Activated T-cell treated with anti-CD3 and anti-CD28 coated beads, Interleukin-2, amount 50 U/mL, for 4 hours (primary cell): ENCODE results near the gene STX18. TPM values are rescaled to one million over a fixed set of nuclear protein-coding genes. Genes with fewer than 3 reads are reported as not detected.
"Not testable (repeated sequence)": the region's sequence is repeated elsewhere in the genome, so short reads cannot be mapped to it uniquely, and the experiment has no call there.

Experiments
- ATAC-seq, 2 donors: fragments of 200-7000 bp; cut with Tn5 transposase; one replicate each; pipeline ENCODE4 v1.10.0; 2021
- DNase-seq: peaks from one replicate; pipeline ENCODE4 v3.0.0-alpha.2; 2020
- H3K27me3 Mint-ChIP-seq: one replicate; pipeline ENCODE4 v1.8.0; 2021; ENCODE audit warnings: low read depth, mixed read lengths
- H3K36me3 Mint-ChIP-seq: one replicate; pipeline ENCODE4 v1.8.0; 2022; ENCODE audit warnings: mixed read lengths; ENCODE audit not compliant: insufficient read depth
- H3K4me1 Mint-ChIP-seq: one replicate; pipeline ENCODE4 v1.8.0; 2021; ENCODE audit warnings: low read depth, mixed read lengths
- H3K4me3 Mint-ChIP-seq: one replicate; pipeline ENCODE4 v1.8.0; 2021; ENCODE audit warnings: mild to moderate bottlenecking, moderate library complexity, mixed read lengths
- H3K9me3 Mint-ChIP-seq: one replicate; pipeline ENCODE4 v1.8.0; 2021; ENCODE audit warnings: mixed read lengths
- total RNA-seq, 3 donors: library from RNA; stranded (reverse); gene quantifications; one replicate each; pipeline ENCODE4 v1.2.1, GENCODE V29; 2021

STX18 gene
- total RNA-seq, 3 donors from 2014 or later = 27.6 to 30.1 (median 29.7) TPM

DNA sequence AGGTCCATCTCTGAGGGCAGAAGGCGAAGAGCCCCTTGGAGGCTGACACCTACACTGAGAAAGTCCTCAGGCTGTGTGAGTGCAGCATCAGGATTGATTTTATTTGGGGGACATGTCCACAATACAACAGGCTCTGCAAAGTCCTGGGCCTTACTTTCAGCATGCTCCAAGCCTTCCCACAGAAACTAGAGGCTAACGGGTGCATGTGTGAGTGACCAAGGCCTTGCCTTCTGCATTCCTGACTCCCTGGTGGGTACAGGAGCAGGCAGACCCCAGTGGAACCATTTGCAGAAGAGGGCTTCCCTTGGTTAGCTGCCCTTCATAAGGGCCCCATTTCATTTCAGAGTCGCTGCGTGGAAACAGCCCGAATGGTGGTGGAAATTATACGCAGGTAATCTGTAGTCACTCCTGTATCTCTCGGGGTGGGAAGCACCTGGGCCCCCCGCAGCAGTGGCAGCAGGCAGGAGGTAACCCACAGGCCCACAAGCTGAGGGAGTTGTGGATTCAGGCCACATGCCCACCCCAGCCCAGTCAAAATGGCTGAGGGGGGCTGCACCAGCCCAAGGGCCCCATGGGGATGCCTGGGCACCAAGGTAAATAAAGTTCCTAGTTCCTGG, 117.2 kb downstream of the STX18 start:
- H3K4me3 Mint-ChIP-seq = no peak overlapping the region
- no peak for DNase-seq
- no peaks in the 10 kb centered on the region for H3K9me3 Mint-ChIP-seq
- peaks cover 2% of the 10 kb centered on the region for H3K4me1 Mint-ChIP-seq
- H3K27me3 Mint-ChIP-seq = no peaks in the 10 kb centered on the region
- peaks cover 24% of the 10 kb centered on the region for H3K36me3 Mint-ChIP-seq
- no peak for ATAC-seq

DNA sequence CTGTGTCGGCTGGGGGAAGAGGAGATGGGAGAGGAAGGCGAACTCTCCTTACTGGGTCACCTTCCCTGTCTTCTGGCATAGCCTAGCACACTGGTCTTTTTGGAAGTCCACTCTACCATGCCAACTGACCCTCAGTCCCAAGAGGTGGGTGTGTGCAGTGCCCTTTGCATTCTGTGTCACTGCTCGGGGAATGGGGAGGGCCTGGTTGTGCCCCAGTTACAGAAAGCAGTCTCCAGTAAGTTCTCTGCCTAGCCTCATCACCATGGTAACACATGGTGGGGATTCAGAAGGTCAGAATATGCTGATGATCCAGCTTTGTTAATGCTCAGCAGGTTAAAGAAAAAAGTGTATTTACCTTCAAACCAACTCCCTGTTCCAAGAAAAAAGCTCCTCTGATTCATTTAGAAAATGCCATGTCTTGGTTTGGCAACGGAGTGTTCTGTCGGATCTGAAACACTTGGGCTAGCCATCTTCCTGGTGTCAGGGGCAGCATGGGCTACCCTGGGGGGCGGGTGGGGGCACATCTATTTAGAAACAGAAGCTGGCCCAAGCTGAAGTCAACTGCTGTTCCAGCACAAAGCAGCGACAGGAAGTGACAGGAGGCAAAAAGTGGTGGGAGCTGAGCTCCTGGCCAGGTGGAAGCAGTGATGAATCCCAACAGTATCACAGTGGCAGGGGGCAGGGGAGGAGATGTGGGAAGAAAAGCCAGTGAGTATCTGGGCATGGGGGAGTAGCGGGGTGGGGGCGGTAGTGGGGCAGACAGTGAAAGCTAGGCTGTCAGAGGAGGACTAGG, 117.9 kb downstream of the STX18 start:
- no peaks in the 10 kb centered on the region for H3K9me3 Mint-ChIP-seq
- H3K36me3 Mint-ChIP-seq = peaks cover 26% of the 10 kb centered on the region
- DNase-seq (no peak), ATAC-seq (no peak)
- no peaks in the 10 kb centered on the region for H3K27me3 Mint-ChIP-seq
- H3K4me3 Mint-ChIP-seq = no peak overlapping the region
- peaks cover 9% of the 10 kb centered on the region for H3K4me1 Mint-ChIP-seq

DNA sequence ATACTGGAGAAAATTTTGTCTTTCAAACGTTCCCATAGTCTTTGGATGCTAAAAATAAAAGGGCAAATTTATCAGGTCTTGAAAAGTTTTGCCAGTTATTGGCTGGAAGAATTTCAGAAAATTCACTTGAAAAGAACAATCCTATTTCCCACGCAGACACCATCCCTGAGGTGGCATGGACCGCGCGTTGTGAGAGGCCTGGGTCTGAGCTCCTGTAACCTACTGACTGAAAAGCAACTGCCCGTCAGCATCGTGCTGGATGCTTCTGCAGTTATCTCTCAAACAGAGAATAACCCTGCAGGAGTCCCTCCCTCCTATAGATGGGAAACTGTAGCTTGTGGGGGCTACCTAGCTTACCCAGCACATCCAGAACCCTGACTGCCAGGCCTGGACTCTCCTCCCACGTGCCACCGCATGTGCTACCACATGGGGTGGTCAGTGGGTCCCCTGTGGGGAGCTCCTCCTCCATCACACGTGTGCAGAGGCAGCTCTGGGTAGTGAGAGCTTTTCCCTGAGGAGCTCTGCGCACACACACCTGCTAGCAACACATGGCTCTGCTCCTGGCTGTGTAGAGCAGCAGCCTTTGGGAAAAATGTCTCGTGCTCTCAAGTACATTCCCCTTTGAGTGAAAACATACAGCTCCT, 118.9 kb downstream of the STX18 start:
- peaks cover 30% of the 10 kb centered on the region for H3K36me3 Mint-ChIP-seq
- H3K4me3 Mint-ChIP-seq = no peak overlapping the region
- ATAC-seq (no peak), DNase-seq (no peak)
- H3K4me1 Mint-ChIP-seq = peaks cover 19% of the 10 kb centered on the region
- no peaks in the 10 kb centered on the region for H3K27me3 Mint-ChIP-seq
- H3K9me3 Mint-ChIP-seq = no peaks in the 10 kb centered on the region

- not testable (repeated sequence) for H3K27me3 Mint-ChIP-seq, H3K4me3 Mint-ChIP-seq, H3K9me3 Mint-ChIP-seq, DNase-seq, ATAC-seq
- Mint-ChIP-seq H3K4me1 (peaks cover 26% of the 10 kb centered on the region), H3K36me3 (peaks cover 30% of the 10 kb centered on the region)
Observed at GRCh38 chr4:4422117-4422516, 119.7 kb downstream of the STX18 start.

DNA sequence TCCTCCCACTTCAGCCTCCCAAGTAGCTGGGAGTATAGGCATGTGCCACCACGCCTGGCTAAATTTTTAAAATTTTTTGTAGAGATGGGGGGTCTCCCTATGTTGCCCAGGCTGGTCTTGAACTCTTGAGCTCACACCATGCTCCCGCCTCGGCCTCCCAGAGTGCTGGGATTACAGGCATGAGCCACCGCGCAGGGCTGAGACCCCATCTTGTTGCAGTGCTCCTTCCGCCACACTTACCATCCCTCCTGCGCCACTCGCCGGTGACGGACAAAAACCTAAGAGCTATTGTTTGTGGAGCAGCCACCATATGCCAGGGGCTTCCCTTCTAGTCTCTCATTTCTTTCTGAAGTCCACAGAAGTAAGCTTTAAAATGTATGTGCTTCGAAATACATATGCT, 120.5 kb downstream of the STX18 start:
- no peak for ATAC-seq
- Mint-ChIP-seq H3K9me3 (no peaks in the 10 kb centered on the region), H3K4me1 (peaks cover 31% of the 10 kb centered on the region), H3K36me3 (peaks cover 31% of the 10 kb centered on the region), H3K4me3 (no peak overlapping the region), H3K27me3 (no peaks in the 10 kb centered on the region)
- no peak for DNase-seq

DNA sequence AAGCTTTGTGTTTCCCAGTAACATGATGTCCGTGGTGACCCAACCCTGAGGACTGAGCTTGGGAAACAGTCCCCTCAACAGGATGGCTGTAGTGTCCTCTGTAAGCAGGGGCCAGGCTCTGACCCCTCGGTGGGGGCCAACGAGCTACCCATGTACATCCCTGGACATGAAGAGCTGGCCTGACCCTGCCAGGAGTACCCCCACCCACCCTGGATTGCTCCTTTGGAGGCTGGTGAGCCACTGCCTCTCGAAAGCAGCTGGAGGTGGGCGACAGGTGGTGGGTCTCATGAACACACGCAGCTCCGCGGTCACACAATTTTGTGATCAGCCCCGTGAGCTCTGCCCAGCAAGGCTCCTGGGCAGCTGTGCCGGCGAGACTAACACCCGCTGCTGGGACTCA, 121.4 kb downstream of the STX18 start:
- peaks cover 32% of the 10 kb centered on the region for H3K36me3 Mint-ChIP-seq
- no peaks in the 10 kb centered on the region for H3K9me3 Mint-ChIP-seq
- no peak overlapping the region for H3K4me3 Mint-ChIP-seq
- DNase-seq (no peak), ATAC-seq (no peak)
- H3K4me1 Mint-ChIP-seq = peaks cover 31% of the 10 kb centered on the region
- no peaks in the 10 kb centered on the region for H3K27me3 Mint-ChIP-seq

- H3K4me3 Mint-ChIP-seq = no peak overlapping the region
- DNase-seq (no peak), ATAC-seq (no peak)
- H3K27me3 Mint-ChIP-seq = no peaks in the 10 kb centered on the region
- peaks cover 32% of the 10 kb centered on the region for H3K36me3 Mint-ChIP-seq
- H3K4me1 Mint-ChIP-seq = peaks cover 31% of the 10 kb centered on the region
- H3K9me3 Mint-ChIP-seq = no peaks in the 10 kb centered on the region
Observed at GRCh38 chr4:4419896-4420295, 122.0 kb downstream of the STX18 start.

- H3K36me3 Mint-ChIP-seq = peaks cover 31% of the 10 kb centered on the region
Observed at GRCh38 chr4:4418676-4419390, 123.0 kb downstream of the STX18 start.

GRCh38 chr4:4417886-4418285, 124.0 kb downstream of the STX18 start:
- Mint-ChIP-seq H3K4me3 (no peak overlapping the region), H3K9me3 (no peaks in the 10 kb centered on the region), H3K27me3 (no peaks in the 10 kb centered on the region), H3K36me3 (peaks cover 31% of the 10 kb centered on the region), H3K4me1 (peaks cover 31% of the 10 kb centered on the region)
- no peak for DNase-seq
- no peak for ATAC-seq

More at GRCh38 chr4:4418676-4419390, 123.0 kb downstream of the STX18 start:
- H3K27me3 Mint-ChIP-seq = no peaks in the 10 kb centered on the region
- peaks cover 31% of the 10 kb centered on the region for H3K4me1 Mint-ChIP-seq
- H3K4me3 Mint-ChIP-seq = no peak overlapping the region
- peak; percentile 42 to 57 for ATAC-seq
- DNase-seq = no peak
- H3K9me3 Mint-ChIP-seq = no peaks in the 10 kb centered on the region

DNA sequence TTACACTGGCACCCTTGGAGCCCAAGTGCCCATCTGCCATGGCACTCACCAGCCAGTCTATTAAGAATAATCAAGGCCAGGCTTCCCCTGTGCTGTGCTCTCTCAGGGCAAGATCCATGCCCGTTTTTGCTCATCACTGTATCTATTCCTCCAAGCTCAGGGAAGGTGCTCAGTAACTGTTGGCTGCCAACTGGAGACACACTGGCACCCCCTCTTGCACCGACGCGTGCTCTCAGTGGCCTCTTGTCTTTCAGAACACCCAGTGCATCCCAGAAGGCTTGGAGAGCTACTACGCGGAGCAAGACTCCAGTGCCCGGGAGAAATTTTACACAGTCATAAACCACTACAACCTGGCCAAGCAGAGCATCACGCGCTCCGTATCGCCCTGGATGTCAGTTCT, 124.9 kb downstream of the STX18 start:
- peaks cover 31% of the 10 kb centered on the region for H3K4me1 Mint-ChIP-seq
- ATAC-seq = no peak
- no peaks in the 10 kb centered on the region for H3K9me3 Mint-ChIP-seq
- no peak overlapping the region for H3K4me3 Mint-ChIP-seq
- DNase-seq = no peak
- H3K36me3 Mint-ChIP-seq = peaks cover 28% of the 10 kb centered on the region
- no peaks in the 10 kb centered on the region for H3K27me3 Mint-ChIP-seq

GRCh38 chr4:4415806-4416805, 125.7 kb downstream of the STX18 start:
- Mint-ChIP-seq H3K27me3 (no peaks in the 10 kb centered on the region), H3K4me1 (peaks cover 31% of the 10 kb centered on the region), H3K36me3 (peaks cover 24% of the 10 kb centered on the region), H3K9me3 (no peaks in the 10 kb centered on the region), H3K4me3 (no peak overlapping the region)
- DNase-seq (no peak), ATAC-seq (no peak)

DNA sequence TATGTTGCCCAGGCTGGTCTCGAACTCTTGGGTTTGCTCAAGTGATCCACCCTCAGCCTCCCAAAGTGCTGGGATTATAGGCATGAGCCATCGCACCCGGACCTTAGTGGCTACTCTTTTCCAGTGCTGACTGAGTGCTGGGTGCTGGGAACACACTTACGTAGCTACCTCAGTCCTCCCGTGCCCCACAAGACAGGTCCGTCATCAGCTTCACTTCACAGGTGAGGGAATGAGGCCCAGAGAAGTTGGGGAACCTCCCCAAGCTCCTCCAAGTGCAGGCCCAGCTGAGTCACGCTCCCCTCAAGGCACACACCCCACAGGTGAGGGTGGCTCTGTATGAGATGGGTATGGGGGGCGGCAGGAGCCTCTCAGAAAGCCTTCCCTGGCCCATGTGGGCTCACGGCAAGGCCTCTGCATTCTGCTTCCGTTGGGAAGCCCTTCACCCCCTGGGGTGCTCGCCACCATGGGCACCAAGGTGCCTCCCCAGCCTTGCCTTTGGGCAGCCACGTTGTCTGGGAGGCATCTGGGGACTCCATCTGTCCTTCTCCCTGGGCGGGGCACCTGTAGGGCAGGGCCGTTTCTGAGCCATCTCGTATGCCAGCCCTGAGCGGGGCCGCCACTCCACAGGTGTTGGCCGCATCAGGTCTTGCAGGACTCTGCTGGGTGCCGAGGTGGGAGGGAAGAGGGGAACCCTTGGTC, 126.6 kb downstream of the STX18 start:
- DNase-seq (no peak), ATAC-seq (no peak)
- Mint-ChIP-seq H3K4me3 (no peak overlapping the region), H3K4me1 (peaks cover 31% of the 10 kb centered on the region), H3K27me3 (no peaks in the 10 kb centered on the region), H3K9me3 (no peaks in the 10 kb centered on the region), H3K36me3 (peaks cover 18% of the 10 kb centered on the region)

DNA sequence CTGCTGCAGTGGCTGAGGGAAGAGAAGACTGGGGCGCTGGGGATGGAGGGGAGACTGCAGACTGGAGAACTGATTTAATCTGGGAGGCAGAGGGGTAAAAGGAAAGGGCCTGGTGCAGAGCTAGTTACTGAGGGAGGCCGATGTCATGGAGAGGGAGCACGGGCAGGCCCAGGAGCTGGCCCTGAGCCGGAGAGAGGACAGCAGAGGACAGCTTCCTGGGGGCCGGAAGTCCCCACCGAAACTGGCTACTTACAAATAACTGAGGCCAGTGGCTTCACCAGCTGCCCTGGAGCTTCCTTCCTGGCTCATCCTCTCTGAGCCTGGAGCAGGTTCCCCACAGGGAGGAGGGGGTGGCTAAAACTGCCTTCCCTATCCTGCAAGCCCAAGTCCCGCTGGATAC, 128.0 kb downstream of the STX18 start:
- H3K9me3 Mint-ChIP-seq = no peaks in the 10 kb centered on the region
- DNase-seq (no peak), ATAC-seq (no peak)
- no peaks in the 10 kb centered on the region for H3K27me3 Mint-ChIP-seq
- no peak overlapping the region for H3K4me3 Mint-ChIP-seq
- H3K4me1 Mint-ChIP-seq = peaks cover 21% of the 10 kb centered on the region
- peaks cover 13% of the 10 kb centered on the region for H3K36me3 Mint-ChIP-seq
